HPDE6-E6E7 (cell line): ENCODE data around the gene BAZ1B.
"Not testable (repeated sequence)": the region's sequence is repeated elsewhere in the genome, so short reads cannot be mapped to it uniquely, and the experiment has no call there.

Source experiments
- DNase-seq: peaks from one replicate; pipeline ENCODE4 v3.0.0; 2011; ENCODE audit warnings: missing footprints; ENCODE audit errors: extremely low spot score

The BAZ1B gene

GRCh38 chr7:73522105-73522872, at the start of gene BAZ1B:
Gene BAZ1B, minus strand, starts transcription at chr7:73522293. Its CDS starts 360 bp downstream, at chr7:73521933.
- peak; percentile 97 for DNase-seq

GRCh38 chr7:73570977-73571376, 48.9 kb upstream of the BAZ1B start:
- no peak for DNase-seq

- DNase-seq: no peak
Observed at GRCh38 chr7:73570521-73570920, 48.4 kb upstream of the BAZ1B start.

- DNase-seq: no peak
Observed at GRCh38 chr7:73569042-73569608, 47.0 kb upstream of the BAZ1B start.

- DNase-seq: no peak
Observed at GRCh38 chr7:73567846-73568685, 46.0 kb upstream of the BAZ1B start.

GRCh38 chr7:73567140-73567539, 45.0 kb upstream of the BAZ1B start:
- no peak for DNase-seq

GRCh38 chr7:73566431-73566830, 44.3 kb upstream of the BAZ1B start:
- not testable (repeated sequence) for DNase-seq

GRCh38 chr7:73565675-73566340, 43.7 kb upstream of the BAZ1B start:
- no peak for DNase-seq

- DNase-seq: peak; percentile 63
Observed at GRCh38 chr7:73560109-73560835, 38.2 kb upstream of the BAZ1B start.

GRCh38 chr7:73557397-73558257, 35.5 kb upstream of the BAZ1B start, which contains the start of gene BCL7B:
Gene BCL7B, minus strand, starts transcription at chr7:73557690. Its CDS starts 112 bp downstream, at chr7:73557578.
- DNase-seq: peak; percentile 90

GRCh38 chr7:73557108-73557396, 35.0 kb upstream of the BAZ1B start:
- DNase-seq: peak; percentile 95

- DNase-seq: no peak
Observed at GRCh38 chr7:73556208-73557107, 34.4 kb upstream of the BAZ1B start.

- no peak for DNase-seq
Observed at GRCh38 chr7:73555411-73555982, 33.4 kb upstream of the BAZ1B start.

- DNase-seq: not testable (repeated sequence)
Observed at GRCh38 chr7:73550093-73550492, 28.0 kb upstream of the BAZ1B start.

GRCh38 chr7:73549176-73549575, 27.1 kb upstream of the BAZ1B start:
- DNase-seq: no peak

GRCh38 chr7:73547841-73548240, 25.7 kb upstream of the BAZ1B start:
- DNase-seq: no peak

- DNase-seq: no peak
Observed at GRCh38 chr7:73544678-73545077, 22.6 kb upstream of the BAZ1B start.

GRCh38 chr7:73541722-73542121, 19.6 kb upstream of the BAZ1B start:
- DNase-seq: no peak

- DNase-seq: no peak
Observed at GRCh38 chr7:73539709-73540108, 17.6 kb upstream of the BAZ1B start.
